ENCODE measurements around the gene ZNRF1.

GRCh38 chr16:75120253-75120652, 121.4 kb downstream of the ZNRF1 start:
- no peak for TF ChIP-seq REST (IDR thresholded peaks at IDR 0.05; ENCODE audit: insufficient read depth in 1 of 2, low read depth in 2 of 2, low read length in 2 of 2)
- TF ChIP-seq POLR2AphosphoS5 (IDR thresholded peaks at IDR 0.05; ENCODE audit: low read depth, low read length): no peak

Data from PFSK-1 (cell line).